Loucy (cell line): ENCODE data around the gene COL1A1.

ENCODE experiments used
- H2AFZ ChIP-seq: fragments of 200-600 bp; sonication (generic); 2 replicates; pipeline ENCODE4 v1.6.0; 2016; ENCODE audit warnings: antibody characterized with exemption, mild to moderate bottlenecking, low read length, moderate library complexity
- H3F3A ChIP-seq: fragments of 200-600 bp; 2 replicates; pipeline ENCODE4 v1.6.0; 2016; ENCODE audit warnings: antibody characterized with exemption, low read depth, mild to moderate bottlenecking
- H3K27me3 ChIP-seq: fragments of 200-600 bp; sonication (generic); 2 replicates; pipeline ENCODE4 v1.6.1; 2014; ENCODE audit warnings: low read length, mild to moderate bottlenecking; ENCODE audit not compliant: insufficient read depth, poor library complexity, severe bottlenecking
- H3K36me3 ChIP-seq: fragments of 200-600 bp; sonication (generic); 2 replicates; pipeline ENCODE4 v1.6.1; 2016; ENCODE audit warnings: low read length; ENCODE audit not compliant: insufficient read depth
- H3K4me1 ChIP-seq: fragments of 200-600 bp; sonication (generic); 2 replicates; pipeline ENCODE4 v1.5.1; 2014; ENCODE audit warnings: low read length, mild to moderate bottlenecking; ENCODE audit not compliant: insufficient read depth, poor library complexity, severe bottlenecking
- H3K4me2 ChIP-seq: fragments of 200-600 bp; sonication (generic); 2 replicates; pipeline ENCODE4 v1.6.0; 2014; ENCODE audit warnings: antibody characterized with exemption, low read length, low read depth, mild to moderate bottlenecking; ENCODE audit not compliant: poor library complexity, severe bottlenecking
- H3K4me3 ChIP-seq: fragments of 200-600 bp; sonication (generic); 2 replicates; pipeline ENCODE4 v1.5.1; 2014; ENCODE audit warnings: low read length, mild to moderate bottlenecking, mixed read lengths; ENCODE audit not compliant: poor library complexity, severe bottlenecking
- H3K79me2 ChIP-seq: fragments of 200-600 bp; sonication (generic); 2 replicates; pipeline ENCODE4 v1.6.1; 2014; ENCODE audit warnings: low read length; ENCODE audit not compliant: insufficient read depth
- H3K9ac ChIP-seq: fragments of 200-600 bp; sonication (generic); 2 replicates; pipeline ENCODE4 v1.6.0; 2014; ENCODE audit warnings: mild to moderate bottlenecking, low read depth, low read length, moderate library complexity; ENCODE audit not compliant: poor library complexity, severe bottlenecking
- H3K9me2 ChIP-seq: fragments of 200-600 bp; sonication (generic); replicated peaks from 2 replicates; pipeline ENCODE4 v1.6.1; 2016; ENCODE audit warnings: low read depth, low read length, mixed read lengths
- H3K9me3 ChIP-seq: fragments of 200-600 bp; sonication (generic); 2 replicates; pipeline ENCODE4 v1.6.1; 2014; ENCODE audit warnings: mild to moderate bottlenecking, antibody characterized with exemption, low read length, low read depth; ENCODE audit not compliant: insufficient read depth
- H4K20me1 ChIP-seq: fragments of 200-600 bp; sonication (generic); 2 replicates; pipeline ENCODE4 v1.6.0; 2014; ENCODE audit warnings: antibody characterized with exemption, low read length, mild to moderate bottlenecking; ENCODE audit not compliant: insufficient read depth, poor library complexity, severe bottlenecking
- EZH2phosphoT487 ChIP-seq: fragments of 200-600 bp; IDR thresholded peaks from 2 replicates; pipeline ENCODE4 v1.6.1; 2018; ENCODE audit warnings: antibody characterized with exemption, mild to moderate bottlenecking, moderate library complexity, borderline replicate concordance
- TF ChIP-seq, protein P1 (sequence below): fragments of 200-600 bp; sonication (generic); conservative IDR thresholded peaks from 2 replicates; pipeline ENCODE4 v1.5.1; 2014; ENCODE audit warnings: mild to moderate bottlenecking, antibody characterized with exemption, low read length

COL1A1 gene

DNA sequence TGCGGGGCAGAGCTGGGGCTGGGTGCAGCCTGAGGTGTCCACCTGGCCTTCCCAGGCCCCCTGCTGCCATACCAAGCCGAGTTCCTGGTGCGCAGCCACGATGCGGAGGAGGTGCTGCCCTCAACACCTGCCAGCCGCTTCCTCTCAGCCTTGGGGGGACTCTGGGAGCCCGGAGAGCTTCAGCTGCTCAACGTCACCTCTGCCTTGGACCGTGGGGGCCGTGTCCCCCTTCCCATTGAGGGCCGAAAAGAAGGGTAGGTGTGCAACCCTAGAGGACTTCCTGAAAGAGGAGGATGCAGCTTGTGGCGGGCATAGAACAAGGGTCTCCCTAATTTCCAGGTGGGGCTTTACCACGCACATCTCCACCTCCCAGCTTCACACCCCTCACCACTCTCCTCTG, 33.1 kb downstream of the COL1A1 start:
- H3F3A ChIP-seq, result no peaks in the 10 kb centered on the region
- no peak overlapping the region for H3K4me2 ChIP-seq
- TF ChIP-seq, protein P1, sequence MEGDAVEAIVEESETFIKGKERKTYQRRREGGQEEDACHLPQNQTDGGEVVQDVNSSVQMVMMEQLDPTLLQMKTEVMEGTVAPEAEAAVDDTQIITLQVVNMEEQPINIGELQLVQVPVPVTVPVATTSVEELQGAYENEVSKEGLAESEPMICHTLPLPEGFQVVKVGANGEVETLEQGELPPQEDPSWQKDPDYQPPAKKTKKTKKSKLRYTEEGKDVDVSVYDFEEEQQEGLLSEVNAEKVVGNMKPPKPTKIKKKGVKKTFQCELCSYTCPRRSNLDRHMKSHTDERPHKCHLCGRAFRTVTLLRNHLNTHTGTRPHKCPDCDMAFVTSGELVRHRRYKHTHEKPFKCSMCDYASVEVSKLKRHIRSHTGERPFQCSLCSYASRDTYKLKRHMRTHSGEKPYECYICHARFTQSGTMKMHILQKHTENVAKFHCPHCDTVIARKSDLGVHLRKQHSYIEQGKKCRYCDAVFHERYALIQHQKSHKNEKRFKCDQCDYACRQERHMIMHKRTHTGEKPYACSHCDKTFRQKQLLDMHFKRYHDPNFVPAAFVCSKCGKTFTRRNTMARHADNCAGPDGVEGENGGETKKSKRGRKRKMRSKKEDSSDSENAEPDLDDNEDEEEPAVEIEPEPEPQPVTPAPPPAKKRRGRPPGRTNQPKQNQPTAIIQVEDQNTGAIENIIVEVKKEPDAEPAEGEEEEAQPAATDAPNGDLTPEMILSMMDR, result no peak
- no peak for TF ChIP-seq EZH2phosphoT487
- no peak overlapping the region for H3K9ac ChIP-seq
- H3K4me3 ChIP-seq, result no peak overlapping the region
- H3K9me3 ChIP-seq, result no peaks in the 10 kb centered on the region
- H3K4me1 ChIP-seq, result no peaks in the 10 kb centered on the region
- H2AFZ ChIP-seq, result no peak overlapping the region
- no peaks in the 10 kb centered on the region for H3K27me3 ChIP-seq
- H4K20me1 ChIP-seq, result no peaks in the 10 kb centered on the region
- H3K9me2 ChIP-seq, result no peaks in the 10 kb centered on the region
- H3K36me3 ChIP-seq, result no peaks in the 10 kb centered on the region
- H3K79me2 ChIP-seq, result no peaks in the 10 kb centered on the region

GRCh38 chr17:50167371-50167770, 34.1 kb downstream of the COL1A1 start:
- Histone ChIP-seq H3K4me2 (no peak overlapping the region), H3K9me2 (no peaks in the 10 kb centered on the region), H3K27me3 (no peaks in the 10 kb centered on the region), H4K20me1 (no peaks in the 10 kb centered on the region), H3K4me3 (no peak overlapping the region), H3K79me2 (no peaks in the 10 kb centered on the region), H3K36me3 (no peaks in the 10 kb centered on the region), H3K4me1 (no peaks in the 10 kb centered on the region), H3K9ac (no peak overlapping the region), H3K9me3 (no peaks in the 10 kb centered on the region), H3F3A (no peaks in the 10 kb centered on the region), H2AFZ (no peak overlapping the region)
- TF ChIP-seq, protein P1, result no peak
- TF ChIP-seq EZH2phosphoT487, result no peak

DNA sequence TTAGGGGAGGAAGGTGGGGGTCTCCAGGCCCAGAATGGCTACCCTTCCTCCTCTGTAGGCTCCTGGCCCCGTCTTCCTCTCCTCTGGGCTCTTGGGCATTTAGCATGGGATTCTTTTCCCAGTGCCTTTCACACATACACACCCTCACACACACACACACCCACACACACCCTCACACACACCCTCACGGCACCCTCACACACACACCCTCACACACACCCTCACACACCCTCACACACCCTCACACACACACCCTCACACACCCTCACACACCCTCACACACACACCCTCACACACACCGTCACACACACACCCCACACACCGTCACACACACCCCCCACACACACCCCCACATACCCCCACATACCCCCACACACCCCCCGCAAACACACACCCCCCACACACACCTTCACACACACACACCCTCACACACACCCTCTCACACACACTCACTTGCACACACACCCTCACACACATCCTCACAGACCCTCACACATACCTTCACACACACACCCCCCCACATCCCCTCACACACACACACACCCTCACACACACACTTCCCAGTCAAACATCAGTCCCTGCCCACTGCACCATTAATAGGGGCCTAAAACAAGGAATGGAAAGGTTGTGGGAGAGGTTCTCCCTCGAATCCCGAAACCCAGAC, 34.8 kb downstream of the COL1A1 start:
- no peaks in the 10 kb centered on the region for H3K36me3 ChIP-seq
- no peaks in the 10 kb centered on the region for H4K20me1 ChIP-seq
- peaks cover 4% of the 10 kb centered on the region for H3K4me1 ChIP-seq
- H3K4me2 ChIP-seq, result no peak overlapping the region
- no peak overlapping the region for H3K9ac ChIP-seq
- no peaks in the 10 kb centered on the region for H3F3A ChIP-seq
- no peaks in the 10 kb centered on the region for H3K79me2 ChIP-seq
- no peaks in the 10 kb centered on the region for H3K9me2 ChIP-seq
- no peak overlapping the region for H3K4me3 ChIP-seq
- H3K9me3 ChIP-seq, result no peaks in the 10 kb centered on the region
- no peak overlapping the region for H2AFZ ChIP-seq
- TF ChIP-seq, protein P1, result no peak
- no peak for TF ChIP-seq EZH2phosphoT487
- no peaks in the 10 kb centered on the region for H3K27me3 ChIP-seq
